ENCODE measurements around the gene P4HTM.
"Not testable (repeated sequence)": the region's sequence is repeated elsewhere in the genome, so short reads cannot be mapped to it uniquely, and the experiment has no call there.

The P4HTM gene

GRCh38 chr3:48984663-48985062 is 5.4 kb upstream of the P4HTM start:
- DNase-seq: no peak

- DNase-seq: no peak
Observed at GRCh38 chr3:48985831-48986376, 4.1 kb upstream of the P4HTM start.

- DNase-seq: no peak
Observed at GRCh38 chr3:48989126-48989795, 780 bp upstream of the P4HTM start.

GRCh38 chr3:48990636-48991469 is 812 bp downstream of the P4HTM start:
- peak; percentile 41 to 47 for DNase-seq

- DNase-seq: no peak
Observed at GRCh38 chr3:48991851-48992545, 2.0 kb downstream of the P4HTM start.

- DNase-seq: no peak
Observed at GRCh38 chr3:48993834-48994233, 3.8 kb downstream of the P4HTM start.

- DNase-seq: no peak
Observed at GRCh38 chr3:48996640-48997039, 6.6 kb downstream of the P4HTM start.

GRCh38 chr3:48997102-48997635 is 7.1 kb downstream of the P4HTM start:
- DNase-seq: no peak

- DNase-seq: no peak
Observed at GRCh38 chr3:48997714-48998637, 7.9 kb downstream of the P4HTM start.

GRCh38 chr3:48999085-48999858 is 9.2 kb downstream of the P4HTM start:
- DNase-seq: no peak

- DNase-seq: no peak
Observed at GRCh38 chr3:49001155-49001554, 11.1 kb downstream of the P4HTM start.

- DNase-seq: no peak
Observed at GRCh38 chr3:49004352-49005302, 14.6 kb downstream of the P4HTM start.

GRCh38 chr3:49005303-49005680 is 15.3 kb downstream of the P4HTM start:
- DNase-seq: no peak

GRCh38 chr3:49005998-49006397 is 16.0 kb downstream of the P4HTM start:
- DNase-seq: no peak

GRCh38 chr3:49006408-49007067 is 16.5 kb downstream of the P4HTM start:
- no peak for DNase-seq

- DNase-seq: peak; percentile 97 to 98
Observed at GRCh38 chr3:49007068-49007770, 17.2 kb downstream of the P4HTM start, which contains the start of gene WDR6. Gene WDR6 (plus strand): TSS chr3:49007391. CDS start chr3:49007432, 41 bp downstream.

- peak; percentile 89 to 90 for DNase-seq
Observed at GRCh38 chr3:49007771-49008528, 17.9 kb downstream of the P4HTM start.

GRCh38 chr3:49008627-49009026 is 18.6 kb downstream of the P4HTM start:
- DNase-seq: not testable (repeated sequence)

Measured in activated CD4-positive, alpha-beta T cell treated with anti-CD3 and anti-CD28 coated beads, Interleukin-2, amount 50 U/mL, for 48 hours (primary cell).